Neural progenitor cell (in vitro differentiated cells): ENCODE results near the gene RAB9A. TPM values are rescaled to one million over a fixed set of nuclear protein-coding genes. Genes with fewer than 3 reads are reported as not detected.
A peak's percentile ranks its signal among the peaks of the same experiment; 100 is the strongest.

Experiments
- DNase-seq: peaks from one replicate; pipeline ENCODE4 v3.0.0-alpha.2; 2016; ENCODE audit warnings: low spot score
- H2AFZ ChIP-seq: fragments of 200-600 bp; sonication (generic); replicated peaks from 2 replicates; pipeline ENCODE4 v1.6.1; 2016; ENCODE audit warnings: antibody characterized with exemption
- H3F3A ChIP-seq: fragments of 200-600 bp; sonication (generic); 2 replicates; pipeline ENCODE4 v1.6.1; 2016; ENCODE audit warnings: antibody characterized with exemption, low read depth
- H3K27ac ChIP-seq: fragments of 200-600 bp; sonication (generic); 2 replicates; pipeline ENCODE4 v1.5.1; 2016; ENCODE audit warnings: mild to moderate bottlenecking
- H3K27me3 ChIP-seq: fragments of 200-600 bp; sonication (generic); 2 replicates; pipeline ENCODE4 v1.6.1; 2016; ENCODE audit warnings: mild to moderate bottlenecking, moderate library complexity
- H3K36me3 ChIP-seq: fragments of 200-600 bp; sonication (generic); 2 replicates; pipeline ENCODE4 v1.5.1; 2016
- H3K4me1 ChIP-seq: fragments of 200-600 bp; sonication (generic); 2 replicates; pipeline ENCODE4 v1.6.1; 2016; ENCODE audit warnings: mixed run types
- H3K4me2 ChIP-seq: fragments of 200-600 bp; sonication (generic); 2 replicates; pipeline ENCODE4 v1.6.1; 2016
- H3K4me3 ChIP-seq: fragments of 200-600 bp; sonication (generic); 2 replicates; pipeline ENCODE4 v1.5.1; 2016
- H3K79me2 ChIP-seq: fragments of 200-600 bp; sonication (generic); 2 replicates; pipeline ENCODE4 v1.6.1; 2016; ENCODE audit warnings: low read depth
- H3K9ac ChIP-seq: fragments of 200-600 bp; sonication (generic); 2 replicates; pipeline ENCODE4 v1.6.1; 2016
- H3K9me3 ChIP-seq: fragments of 200-600 bp; sonication (generic); 2 replicates; pipeline ENCODE4 v1.5.1; 2016; ENCODE audit warnings: low read depth
- H4K20me1 ChIP-seq: fragments of 200-600 bp; sonication (generic); 2 replicates; pipeline ENCODE4 v1.6.1; 2016; ENCODE audit warnings: low read depth
- H3K27ac Mint-ChIP-seq: 3 replicates; pipeline ENCODE4 v1.8.0; 2021; ENCODE audit warnings: mixed read lengths
- H3K27me3 Mint-ChIP-seq: 2 replicates; pipeline ENCODE4 v1.8.0; 2022; ENCODE audit warnings: low read depth, mild to moderate bottlenecking, inconsistent platforms, moderate library complexity, mixed read lengths; ENCODE audit not compliant: insufficient read depth
- H3K36me3 Mint-ChIP-seq: 3 replicates; pipeline ENCODE4 v1.8.0; 2021; ENCODE audit warnings: mixed read lengths
- H3K4me1 Mint-ChIP-seq: 3 replicates; pipeline ENCODE4 v1.8.0; 2021; ENCODE audit warnings: mixed read lengths
- H3K4me3 Mint-ChIP-seq: 3 replicates; pipeline ENCODE4 v1.8.0; 2021; ENCODE audit warnings: mild to moderate bottlenecking, moderate library complexity, mixed read lengths
- H3K9me3 Mint-ChIP-seq: 3 replicates; pipeline ENCODE4 v1.8.0; 2020; ENCODE audit warnings: mixed read lengths
- CTCF ChIP-seq: fragments of 200-600 bp; sonication (generic); IDR thresholded peaks from 2 replicates; pipeline ENCODE4 v1.5.1; 2017; ENCODE audit warnings: antibody characterized with exemption, mild to moderate bottlenecking
- EZH2 ChIP-seq: fragments of 200-600 bp; sonication (generic); IDR thresholded peaks from 2 replicates; pipeline ENCODE4 v1.6.1; 2017; ENCODE audit warnings: antibody characterized with exemption, mild to moderate bottlenecking, moderate library complexity
- EZH2phosphoT487 ChIP-seq: fragments of 200-600 bp; sonication (generic); IDR thresholded peaks from 2 replicates; pipeline ENCODE4 v1.6.1; 2017; ENCODE audit warnings: antibody characterized with exemption
- total RNA-seq: library from RNA; depleted of rRNA; stranded (reverse); fragments of >200 nt; gene quantifications from 2 replicates; pipeline ENCODE4 v1.2.3, GENCODE V29; 2015; ENCODE audit warnings: low replicate concordance

RAB9A gene
- total RNA-seq, 1 donor from 2014 or later = 30.5 TPM

- no peak overlapping the region for H3K27ac Mint-ChIP-seq
- H3K27me3 Mint-ChIP-seq = no peaks in the 10 kb centered on the region
- Histone ChIP-seq H2AFZ (no peak overlapping the region), H3K36me3 (peaks cover 5% of the 10 kb centered on the region), H3K9me3 (no peaks in the 10 kb centered on the region), H3K4me1 (no peaks in the 10 kb centered on the region), H4K20me1 (no peaks in the 10 kb centered on the region), H3K4me3 (no peak overlapping the region), H3K79me2 (no peaks in the 10 kb centered on the region), H3K27ac (no peak overlapping the region), H3F3A (no peaks in the 10 kb centered on the region), H3K4me2 (no peak overlapping the region), H3K9ac (no peak overlapping the region), H3K27me3 (no peaks in the 10 kb centered on the region)
- H3K36me3 Mint-ChIP-seq = peaks cover 5% of the 10 kb centered on the region
- H3K4me1 Mint-ChIP-seq = no peaks in the 10 kb centered on the region
- H3K9me3 Mint-ChIP-seq = no peaks in the 10 kb centered on the region
- H3K4me3 Mint-ChIP-seq = no peak overlapping the region
- DNase-seq = no peak
- TF ChIP-seq CTCF (no peak), EZH2phosphoT487 (no peak), EZH2 (no peak)
These were observed 52.8 kb downstream of the RAB9A start for GRCh38 chrX:13741695-13742094.

GRCh38 chrX:13742397-13743176, 53.7 kb downstream of the RAB9A start:
- H3K9me3 ChIP-seq = no peaks in the 10 kb centered on the region
- no peaks in the 10 kb centered on the region for H3F3A ChIP-seq
- Mint-ChIP-seq H3K27me3 (no peaks in the 10 kb centered on the region), H3K9me3 (no peaks in the 10 kb centered on the region), H3K27ac (no peak overlapping the region), H3K4me1 (no peaks in the 10 kb centered on the region), H3K4me3 (no peak overlapping the region), H3K36me3 (peaks cover 9% of the 10 kb centered on the region)
- H4K20me1 ChIP-seq = no peaks in the 10 kb centered on the region
- H2AFZ ChIP-seq = no peak overlapping the region
- TF ChIP-seq EZH2phosphoT487 (no peak), CTCF (no peak), EZH2 (no peak)
- H3K4me3 ChIP-seq = no peak overlapping the region
- H3K4me1 ChIP-seq = no peaks in the 10 kb centered on the region
- H3K27me3 ChIP-seq = no peaks in the 10 kb centered on the region
- H3K79me2 ChIP-seq = no peaks in the 10 kb centered on the region
- DNase-seq = no peak
- peaks cover 5% of the 10 kb centered on the region for H3K36me3 ChIP-seq
- H3K4me2 ChIP-seq = no peak overlapping the region
- no peak overlapping the region for H3K9ac ChIP-seq
- H3K27ac ChIP-seq = no peak overlapping the region

- no peaks in the 10 kb centered on the region for H4K20me1 ChIP-seq
- no peaks in the 10 kb centered on the region for H3K79me2 ChIP-seq
- no peak overlapping the region for H3K4me3 ChIP-seq
- no peaks in the 10 kb centered on the region for H3K9me3 ChIP-seq
- H2AFZ ChIP-seq = no peak overlapping the region
- H3K9ac ChIP-seq = no peak overlapping the region
- H3K27me3 Mint-ChIP-seq = no peaks in the 10 kb centered on the region
- TF ChIP-seq CTCF (peak; percentile 48), EZH2 (no peak)
- peak; percentile 33 for DNase-seq
- no peaks in the 10 kb centered on the region for H3F3A ChIP-seq
- peaks cover 12% of the 10 kb centered on the region for H3K36me3 Mint-ChIP-seq
- H3K9me3 Mint-ChIP-seq = no peaks in the 10 kb centered on the region
- H3K4me1 Mint-ChIP-seq = no peaks in the 10 kb centered on the region
- no peak overlapping the region for H3K4me3 Mint-ChIP-seq
- no peaks in the 10 kb centered on the region for H3K4me1 ChIP-seq
- H3K4me2 ChIP-seq = no peak overlapping the region
- H3K27ac ChIP-seq = no peak overlapping the region
- H3K27me3 ChIP-seq = no peaks in the 10 kb centered on the region
- no peak overlapping the region for H3K27ac Mint-ChIP-seq
- peaks cover 6% of the 10 kb centered on the region for H3K36me3 ChIP-seq
These were observed 58.9 kb downstream of the RAB9A start for GRCh38 chrX:13747836-13748235.
